Kidney (tissue), 22 donors: Measurements from ENCODE around the gene COPS6. TPM values are rescaled to one million over a fixed set of nuclear protein-coding genes. Genes with fewer than 3 reads are reported as not detected.
A peak's percentile ranks its signal among the peaks of the same experiment; 100 is the strongest.

Experiments used
- DNase-seq, 5 donors: peaks; one replicate each; pipeline ENCODE4 v3.0.0-alpha.2; 2013 to 2020
- FAIRE-seq: peaks from 2 replicates; lab custom pipeline; 2012; peaks lifted over from hg19 to GRCh38; lab: Jason Lieb, UNC
- H3K27ac ChIP-seq, 2 donors: one replicate each; pipeline ENCODE4 v1.7.0; 2013; ENCODE audit warnings: low read depth in 2 of 2, low read length in 2 of 2, inconsistent platforms in 1 of 2
- H3K27me3 ChIP-seq: one replicate; pipeline ENCODE4 v1.7.1; 2013; ENCODE audit warnings: low read length, inconsistent platforms; ENCODE audit not compliant: control insufficient read depth, insufficient read depth
- H3K36me3 ChIP-seq, 3 donors: one replicate each; pipeline versions ENCODE4 v1.7.0 to v1.7.1; 2013; ENCODE audit warnings: low read length in 3 of 3, control low read depth in 1 of 3, inconsistent platforms in 1 of 3; ENCODE audit not compliant: insufficient read depth in 3 of 3, control insufficient read depth in 2 of 3
- H3K4me1 ChIP-seq, 3 donors: one replicate each; pipeline versions ENCODE4 v1.7.0 to v1.7.1; 2013; ENCODE audit warnings: low read length in 3 of 3, inconsistent platforms in 1 of 3, low read depth in 1 of 3; ENCODE audit not compliant: control insufficient read depth in 2 of 3, insufficient read depth in 2 of 3
- H3K4me3 ChIP-seq, 3 donors: one replicate each; pipeline versions ENCODE4 v1.7.0 to v1.8.1; 2013; ENCODE audit warnings: low read length in 3 of 3, control low read depth in 1 of 3, inconsistent platforms in 1 of 3
- H3K9ac ChIP-seq, 3 donors: one replicate each; pipeline versions ENCODE4 v1.7.0 to v1.7.1; 2013; ENCODE audit warnings: low read length in 3 of 3, control low read depth in 1 of 3, inconsistent platforms in 1 of 3
- H3K9me3 ChIP-seq, 3 donors: one replicate each; pipeline versions ENCODE4 v1.7.0 to v1.7.1; 2013; ENCODE audit warnings: low read length in 3 of 3, control low read depth in 1 of 3, inconsistent platforms in 1 of 3; ENCODE audit not compliant: control insufficient read depth in 2 of 3, insufficient read depth in 1 of 3
- intact Hi-C: fragments of 100-400 bp; cut with DNase I; formaldehyde crosslinking; loops from one replicate; pipeline ENCODE4 v1.11.1; 2022
- long read RNA-seq, 10 donors: library from polyadenylated mRNA in 1 of 10; unstranded in 1 of 10; transcript quantifications; one replicate each; pipeline ENCODE4 v2.0.0 and lab custom pipeline, GENCODE V29; 2021 to 2026
- polyA plus RNA-seq: library from polyadenylated mRNA; stranded (reverse); fragments of 350-450 nt; fragmentation: Illumina TruSeq; extraction: RNeasy Lipid Tissue Mini Kit (QIAGEN cat#74804); gene quantifications from one replicate; pipeline ENCODE4 v1.2.3, GENCODE V29; 2014; ENCODE audit warnings: low read depth, low replicate concordance; ENCODE audit not compliant: insufficient read depth
- total RNA-seq: library from RNA; stranded (reverse); fragmentation: NEBNext Ultra II Directional; extraction: Animal tissue kit (Norgen Biotek cat#: 25700); gene quantifications from one replicate; pipeline ENCODE4 v1.2.1, GENCODE V29; 2021
- TF ChIP-seq, protein P1 (sequence below): IDR thresholded peaks from 3 replicates; pipeline ENCODE4 v1.5.1; 2012; ENCODE audit warnings: mild to moderate bottlenecking, moderate library complexity, borderline replicate concordance; ENCODE audit not compliant: insufficient read depth; ENCODE audit errors: extremely low read depth
- donor health status: control.
- donor health status: control.
- donor health status: control.
- donor health status: control.
- donor health status: control.
- donor health status: DM: yes; HTN: yes; CAD: no.
- donor health status: Normal renal cell carcinoma (clear cell type).

Gene COPS6
- total RNA-seq (89.1 TPM), polyA plus RNA-seq (166 TPM)
- long read RNA-seq, donor 1, transcript COPS6-201 (10 exons, 1,432 nt) = major isoform, 38 of 54 reads
- long read RNA-seq, donor 1, transcript COPS6-202 (10 exons, 1,107 nt) = minor isoform, 5 of 54 reads
- long read RNA-seq, donor 1, partial matches to known transcripts = 5 of 54 reads
- long read RNA-seq, donor 1, other reads (novel, unspliced or antisense) = 0 of 54 reads
- long read RNA-seq, donor 2, transcript COPS6-201 (10 exons, 1,432 nt) = major isoform, 54 of 67 reads
- long read RNA-seq, donor 2, partial matches to known transcripts = 8 of 67 reads
- long read RNA-seq, donor 2, other reads (novel, unspliced or antisense) = 0 of 67 reads
- long read RNA-seq, donor 3, transcript COPS6-201 (10 exons, 1,432 nt) = major isoform, 61 of 84 reads
- long read RNA-seq, donor 3, transcript COPS6-207 (3 exons, 835 nt) = minor isoform, 6 of 84 reads
- long read RNA-seq, donor 3, partial matches to known transcripts = 15 of 84 reads
- long read RNA-seq, donor 3, other reads (novel, unspliced or antisense) = 0 of 84 reads
- long read RNA-seq, donor 4, transcript COPS6-201 (10 exons, 1,432 nt) = major isoform, 77 of 84 reads
- long read RNA-seq, donor 4, partial matches to known transcripts = 0 of 84 reads
- long read RNA-seq, donor 4, other reads (novel, unspliced or antisense) = 0 of 84 reads
- long read RNA-seq, donor 5, transcript COPS6-201 (10 exons, 1,432 nt) = major isoform, 6 of 9 reads
- long read RNA-seq, donor 5, partial matches to known transcripts = 0 of 9 reads
- long read RNA-seq, donor 5, other reads (novel, unspliced or antisense) = 0 of 9 reads
- long read RNA-seq, donor 6, transcript COPS6-201 (10 exons, 1,432 nt) = major isoform, 73 of 99 reads
- long read RNA-seq, donor 6, partial matches to known transcripts = 19 of 99 reads
- long read RNA-seq, donor 6, other reads (novel, unspliced or antisense) = 0 of 99 reads
- long read RNA-seq, donor 7, transcript COPS6-201 (10 exons, 1,432 nt) = major isoform, 102 of 128 reads
- long read RNA-seq, donor 7, partial matches to known transcripts = 6 of 128 reads
- long read RNA-seq, donor 7, other reads (novel, unspliced or antisense) = 14 of 128 reads
- long read RNA-seq, donor 8, transcript COPS6-201 (10 exons, 1,432 nt) = major isoform, 58 of 88 reads
- long read RNA-seq, donor 8, transcript COPS6-207 (3 exons, 835 nt) = minor isoform, 8 of 88 reads
- long read RNA-seq, donor 8, partial matches to known transcripts = 16 of 88 reads
- long read RNA-seq, donor 8, other reads (novel, unspliced or antisense) = 0 of 88 reads
- long read RNA-seq, donor 9, transcript COPS6-201 (10 exons, 1,432 nt) = major isoform, 31 of 36 reads
- long read RNA-seq, donor 9, partial matches to known transcripts = 0 of 36 reads
- long read RNA-seq, donor 9, other reads (novel, unspliced or antisense) = 0 of 36 reads
- long read RNA-seq, donor 10, transcript COPS6-201 (10 exons, 1,432 nt) = major isoform, 38 of 57 reads
- long read RNA-seq, donor 10, partial matches to known transcripts = 12 of 57 reads
- long read RNA-seq, donor 10, other reads (novel, unspliced or antisense) = 0 of 57 reads

GRCh38 chr7:100088621-100089457 lies at the start of gene COPS6:
Gene COPS6, plus strand, starts transcription at chr7:100088969. Its CDS starts 22 bp downstream, at chr7:100088991.
- FAIRE-seq (no peak), DNase-seq (peak; percentile 82 to 94 (median 89))
- peak within 1 kb of the TSS; percentile 78 to 98 (median 81) for H3K4me3 ChIP-seq
- intact Hi-C loops = no loop called here
- H3K27me3 ChIP-seq = no peaks in the 10 kb centered on the region
- TF ChIP-seq, protein P1, sequence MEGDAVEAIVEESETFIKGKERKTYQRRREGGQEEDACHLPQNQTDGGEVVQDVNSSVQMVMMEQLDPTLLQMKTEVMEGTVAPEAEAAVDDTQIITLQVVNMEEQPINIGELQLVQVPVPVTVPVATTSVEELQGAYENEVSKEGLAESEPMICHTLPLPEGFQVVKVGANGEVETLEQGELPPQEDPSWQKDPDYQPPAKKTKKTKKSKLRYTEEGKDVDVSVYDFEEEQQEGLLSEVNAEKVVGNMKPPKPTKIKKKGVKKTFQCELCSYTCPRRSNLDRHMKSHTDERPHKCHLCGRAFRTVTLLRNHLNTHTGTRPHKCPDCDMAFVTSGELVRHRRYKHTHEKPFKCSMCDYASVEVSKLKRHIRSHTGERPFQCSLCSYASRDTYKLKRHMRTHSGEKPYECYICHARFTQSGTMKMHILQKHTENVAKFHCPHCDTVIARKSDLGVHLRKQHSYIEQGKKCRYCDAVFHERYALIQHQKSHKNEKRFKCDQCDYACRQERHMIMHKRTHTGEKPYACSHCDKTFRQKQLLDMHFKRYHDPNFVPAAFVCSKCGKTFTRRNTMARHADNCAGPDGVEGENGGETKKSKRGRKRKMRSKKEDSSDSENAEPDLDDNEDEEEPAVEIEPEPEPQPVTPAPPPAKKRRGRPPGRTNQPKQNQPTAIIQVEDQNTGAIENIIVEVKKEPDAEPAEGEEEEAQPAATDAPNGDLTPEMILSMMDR = no peak
- H3K4me1 ChIP-seq = peaks cover 0 to 7% (median 4%) of the 10 kb centered on the region in 3 donors
- H3K36me3 ChIP-seq = peaks cover 6 to 31% (median 29%) of the 10 kb centered on the region in 3 donors
- H3K27ac ChIP-seq = peak within 1 kb of the TSS; percentile 88 to 92
- no peaks in the 10 kb centered on the region for H3K9me3 ChIP-seq
- H3K9ac ChIP-seq = peak within 1 kb of the TSS; percentile 69 to 86 (median 77)

GRCh38 chr7:100040575-100040974 lies 48.2 kb upstream of the COPS6 start:
- intact Hi-C loops = no loop called here
- Histone ChIP-seq H3K4me1 (no peaks in the 10 kb centered on the region), H3K27ac (no peak overlapping the region), H3K36me3 (peaks cover 0 to 7% (median 1%) of the 10 kb centered on the region in 3 donors), H3K27me3 (no peaks in the 10 kb centered on the region), H3K9ac (no peak overlapping the region), H3K4me3 (no peak overlapping the region), H3K9me3 (no peaks in the 10 kb centered on the region)
- TF ChIP-seq, protein P1 = no peak
- DNase-seq = peak in 1 of 5 donors; percentile 13
- FAIRE-seq = no peak
